Fibroblast of the aortic adventitia (primary cell): ENCODE data around the gene NME3. TPM values are rescaled to one million over a fixed set of nuclear protein-coding genes. Genes with fewer than 3 reads are reported as not detected.
A peak's percentile ranks its signal among the peaks of the same experiment; 100 is the strongest.

Experiments
- DNase-seq: peaks from one replicate; pipeline ENCODE4 v3.0.0-alpha.2; 2010; ENCODE audit warnings: low read depth
- H3K4me3 ChIP-seq: 2 replicates; pipeline ENCODE4 v1.5.1; 2011; ENCODE audit warnings: low read depth, mild to moderate bottlenecking, control low read depth, low read length, moderate library complexity
- CTCF ChIP-seq: IDR thresholded peaks from 2 replicates; pipeline ENCODE4 v1.5.1; 2011; ENCODE audit warnings: mild to moderate bottlenecking, low read length, control low read depth, inconsistent platforms; ENCODE audit not compliant: insufficient read depth
- total RNA-seq: library from RNA; depleted of rRNA; stranded (reverse); fragments of >200 nt; gene quantifications from 2 replicates; pipeline ENCODE4 v1.2.3, GENCODE V29; 2012; ENCODE audit warnings: low replicate concordance

The NME3 gene
- total RNA-seq, result 27.1 and 30.3 TPM in 2 replicates

- peak within 1 kb of the TSS; percentile 84 for H3K4me3 ChIP-seq
- TF ChIP-seq CTCF, result no peak
- DNase-seq, result peak; percentile 50
Observed at GRCh38 chr16:1771188-1771863, at the start of gene NME3. TSS of gene NME3 (minus strand) at chr16:1771543. CDS start at chr16:1771534, 9 bp downstream.

- TF ChIP-seq CTCF, result no peak
- no peak for DNase-seq
- H3K4me3 ChIP-seq, result no peak overlapping the region
Observed at GRCh38 chr16:1820946-1821290, 49.6 kb upstream of the NME3 start.

GRCh38 chr16:1820096-1820945 is 49.0 kb upstream of the NME3 start:
- no peak overlapping the region for H3K4me3 ChIP-seq
- no peak for TF ChIP-seq CTCF
- no peak for DNase-seq

GRCh38 chr16:1819611-1820010 is 48.3 kb upstream of the NME3 start:
- TF ChIP-seq CTCF, result no peak
- no peak overlapping the region for H3K4me3 ChIP-seq
- no peak for DNase-seq

GRCh38 chr16:1818873-1819525 is 47.7 kb upstream of the NME3 start:
- no peak for TF ChIP-seq CTCF
- no peak overlapping the region for H3K4me3 ChIP-seq
- DNase-seq, result no peak

- no peak for DNase-seq
- TF ChIP-seq CTCF, result no peak
- H3K4me3 ChIP-seq, result no peak overlapping the region
Observed at GRCh38 chr16:1818204-1818872, 47.0 kb upstream of the NME3 start.
